Psoas muscle (tissue), 8 donors: ENCODE measurements around the gene FNDC3B. TPM values are rescaled to one million over a fixed set of nuclear protein-coding genes. Genes with fewer than 3 reads are reported as not detected.

ENCODE experiments used
- ATAC-seq, 4 donors: fragments of 200-7000 bp; cut with Tn5 transposase; one replicate each; pipeline ENCODE4 v1.9.1; 2020; ENCODE audit warnings: moderate library complexity in 3 of 4, mild to moderate bottlenecking in 2 of 4
- DNase-seq, 2 donors: peaks; one replicate each; pipeline ENCODE4 v3.0.0-alpha.2; 2020
- H3K27ac ChIP-seq: fragments of 200-600 bp; one replicate; pipeline ENCODE4 v1.8.0; 2022
- H3K27me3 ChIP-seq, 3 donors: fragments of 200-600 bp in 1 of 3; one replicate each; pipeline versions ENCODE4 v1.6.1 to v1.8.0; 2013 to 2022; ENCODE audit warnings: low read length in 2 of 3, mild to moderate bottlenecking in 2 of 3, moderate library complexity in 1 of 3; ENCODE audit not compliant: insufficient read depth in 3 of 3
- H3K36me3 ChIP-seq, 2 donors: fragments of 200-600 bp in 1 of 2; one replicate each; pipeline versions ENCODE4 v1.6.1 to v1.8.0; 2013 to 2022; ENCODE audit warnings: low read depth in 1 of 2, mild to moderate bottlenecking in 1 of 2, moderate library complexity in 1 of 2; ENCODE audit not compliant: insufficient read depth in 1 of 2
- H3K4me1 ChIP-seq: fragments of 200-600 bp; one replicate; pipeline ENCODE4 v1.8.0; 2022
- H3K4me3 ChIP-seq: fragments of 200-600 bp; one replicate; pipeline ENCODE4 v1.8.0; 2022; ENCODE audit warnings: mild to moderate bottlenecking
- H3K9me3 ChIP-seq: fragments of 200-600 bp; one replicate; pipeline ENCODE4 v1.8.0; 2022
- CTCF ChIP-seq: fragments of 200-600 bp; IDR thresholded peaks from one replicate; pipeline ENCODE4 v1.8.0; 2022; ENCODE audit warnings: antibody characterized with exemption
- WGBS, 3 donors: extraction: QIAGEN DNeasy Blood & Tissue Kit; methylation state at CpG; one replicate each; pipeline versions ENCODE4 v1.1.6 to v1.1.7; 2013; 5-methylcytosine and 5-hydroxymethylcytosine counted together
- intact Hi-C, 2 donors: fragments of 100-400 bp; cut with DNase I; formaldehyde crosslinking; loops; one replicate each; pipeline versions ENCODE4 v1.11.0 to v1.14.2; 2022
- polyA plus RNA-seq, 3 donors: library from polyadenylated mRNA; stranded (reverse); fragments of 200-250 nt; gene quantifications; one replicate each; pipeline ENCODE4 v1.2.3, GENCODE V29; 2013
- total RNA-seq, 4 donors: library from RNA; stranded (reverse); fragmentation: NEBNext Ultra II Directional in 2 of 4; extraction: Animal tissue kit (Norgen Biotek cat#: 25700) in 2 of 4; gene quantifications; one replicate each; pipeline versions ENCODE4 v1.2.1 to v1.2.4, GENCODE V29; 2021 to 2023
- donor health status: healthy with polysubstance abuse.
- donor health status: DM: no; HTN: no; CAD: no; lungs with moderate emphysema.
- donor health status: Bipolar disorder and iron deficiency.
- donor health status: healthy.
- donor health status: DM: yes; HTN: yes; CAD: no.
- donor health status: DM: no; HTN: no; CAD: no.
- donor health status: DM: no; HTN: no; CAD: no.
- donor health status: DM: yes; HTN: yes; CAD: no.

The FNDC3B gene
- total and polyA plus RNA-seq, 7 donors, result 12.4 to 133 (median 50.8) TPM

- H3K27me3 ChIP-seq, result no peaks in the 10 kb centered on the region
- intact Hi-C loops, result no loop called here
- peaks cover 97% of the 10 kb centered on the region for H3K4me1 ChIP-seq
- H3K9me3 ChIP-seq, result no peaks in the 10 kb centered on the region
- peaks cover 0 to 12% of the 10 kb centered on the region in 2 donors for H3K36me3 ChIP-seq
- no peak overlapping the region for H3K4me3 ChIP-seq
- WGBS, 3 donors, result 70 to 89% (median 85%) methylated on average over 4 of the region's 4 CpGs
- ATAC-seq, result no peak
- DNase-seq, result no peak
- TF ChIP-seq CTCF, result no peak
- peak overlapping the region; percentile 76 for H3K27ac ChIP-seq
Observed at GRCh38 chr3:172316758-172317157, 277.4 kb downstream of the FNDC3B start.

- WGBS, 3 donors, result 65 to 76% (median 68%) methylated on average over 8 of the region's 8 CpGs
- no peak for TF ChIP-seq CTCF
- peaks cover 93% of the 10 kb centered on the region for H3K4me1 ChIP-seq
Observed at GRCh38 chr3:172317481-172317880, 278.1 kb downstream of the FNDC3B start.

GRCh38 chr3:172317984-172318383 is 278.6 kb downstream of the FNDC3B start:
- Histone ChIP-seq H3K9me3 (no peaks in the 10 kb centered on the region), H3K27ac (peak overlapping the region; percentile 76), H3K4me1 (peaks cover 90% of the 10 kb centered on the region), H3K4me3 (no peak overlapping the region), H3K36me3 (peaks cover 0 to 3% of the 10 kb centered on the region in 2 donors), H3K27me3 (no peaks in the 10 kb centered on the region)
- TF ChIP-seq CTCF, result no peak
- peak; percentile 31 to 62 (median 58) for ATAC-seq
- intact Hi-C loops, result no loop called here
- WGBS, 3 donors, result 0% methylated on average over 1 of the region's 1 CpG
- DNase-seq, result peak; percentile 53 to 75

More at GRCh38 chr3:172317481-172317880, 278.1 kb downstream of the FNDC3B start:
- Histone ChIP-seq H3K27ac (peak overlapping the region; percentile 76), H3K27me3 (no peaks in the 10 kb centered on the region), H3K9me3 (no peaks in the 10 kb centered on the region), H3K36me3 (peaks cover 0 to 5% of the 10 kb centered on the region in 2 donors), H3K4me3 (no peak overlapping the region)
- ATAC-seq (no peak), DNase-seq (no peak)
- intact Hi-C loops, result no loop called here

GRCh38 chr3:172319595-172319994 is 280.2 kb downstream of the FNDC3B start:
- H3K9me3 ChIP-seq, result no peaks in the 10 kb centered on the region
- peak overlapping the region; percentile 76 for H3K27ac ChIP-seq
- peak in 3 of 4 donors; percentile 24 to 57 (median 34) for ATAC-seq
- H3K4me3 ChIP-seq, result no peak overlapping the region
- H3K4me1 ChIP-seq, result peaks cover 90% of the 10 kb centered on the region
- no peaks in the 10 kb centered on the region for H3K27me3 ChIP-seq
- peaks cover 0 to 6% of the 10 kb centered on the region in 2 donors for H3K36me3 ChIP-seq
- DNase-seq, result no peak
- TF ChIP-seq CTCF, result no peak
- intact Hi-C loops, result no loop called here
- 30 to 49% (median 38%) methylated on average over 8 of the region's 8 CpGs for WGBS, 3 donors

- intact Hi-C loops, result no loop called here
- Histone ChIP-seq H3K27me3 (no peaks in the 10 kb centered on the region), H3K36me3 (peaks cover 0 to 15% of the 10 kb centered on the region in 2 donors), H3K9me3 (no peaks in the 10 kb centered on the region), H3K27ac (peak overlapping the region; percentile 76), H3K4me3 (no peak overlapping the region), H3K4me1 (peaks cover 85% of the 10 kb centered on the region)
- TF ChIP-seq CTCF, result no peak
- DNase-seq (no peak), ATAC-seq (no peak)
- 26 to 35% (median 34%) methylated on average over 2 of the region's 2 CpGs for WGBS, 3 donors
Observed at GRCh38 chr3:172320468-172320867, 281.1 kb downstream of the FNDC3B start.
